Glomerular visceral epithelial cell (primary cell): ENCODE data around the gene NUCB1.
A peak's percentile ranks its signal among the peaks of the same experiment; 100 is the strongest.
"Not testable (repeated sequence)": the region's sequence is repeated elsewhere in the genome, so short reads cannot be mapped to it uniquely, and the experiment has no call there.

Source experiments
- DNase-seq: peaks from one replicate; pipeline ENCODE4 v3.0.0-alpha.2; 2016; ENCODE audit errors: extremely low spot score

The NUCB1 gene

DNA sequence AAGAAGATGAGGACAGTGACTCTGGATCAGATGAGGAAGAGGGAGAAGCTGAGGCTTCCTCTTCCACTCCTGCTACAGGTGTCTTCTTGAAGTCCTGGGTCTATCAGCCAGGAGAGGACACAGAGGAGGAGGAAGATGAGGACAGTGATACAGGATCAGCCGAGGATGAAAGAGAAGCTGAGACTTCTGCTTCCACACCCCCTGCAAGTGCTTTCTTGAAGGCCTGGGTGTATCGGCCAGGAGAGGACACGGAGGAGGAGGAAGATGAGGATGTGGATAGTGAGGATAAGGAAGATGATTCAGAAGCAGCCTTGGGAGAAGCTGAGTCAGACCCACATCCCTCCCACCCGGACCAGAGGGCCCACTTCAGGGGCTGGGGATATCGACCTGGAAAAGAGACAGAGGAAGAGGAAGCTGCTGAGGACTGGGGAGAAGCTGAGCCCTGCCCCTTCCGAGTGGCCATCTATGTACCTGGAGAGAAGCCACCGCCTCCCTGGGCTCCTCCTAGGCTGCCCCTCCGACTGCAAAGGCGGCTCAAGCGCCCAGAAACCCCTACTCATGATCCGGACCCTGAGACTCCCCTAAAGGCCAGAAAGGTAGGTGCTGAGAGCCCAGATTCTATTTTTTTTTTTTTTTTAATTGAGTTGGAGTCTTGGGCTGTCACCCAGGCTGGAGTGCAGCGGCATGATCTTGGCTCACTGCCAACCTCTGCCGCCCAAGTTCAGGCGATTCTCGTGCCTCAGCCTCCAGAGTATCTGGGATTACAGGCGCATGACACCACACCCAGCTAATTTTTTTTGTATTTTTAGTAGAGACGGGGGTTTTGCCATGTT, 25.6 kb upstream of the NUCB1 start:
- peak; percentile 80 for DNase-seq

DNA sequence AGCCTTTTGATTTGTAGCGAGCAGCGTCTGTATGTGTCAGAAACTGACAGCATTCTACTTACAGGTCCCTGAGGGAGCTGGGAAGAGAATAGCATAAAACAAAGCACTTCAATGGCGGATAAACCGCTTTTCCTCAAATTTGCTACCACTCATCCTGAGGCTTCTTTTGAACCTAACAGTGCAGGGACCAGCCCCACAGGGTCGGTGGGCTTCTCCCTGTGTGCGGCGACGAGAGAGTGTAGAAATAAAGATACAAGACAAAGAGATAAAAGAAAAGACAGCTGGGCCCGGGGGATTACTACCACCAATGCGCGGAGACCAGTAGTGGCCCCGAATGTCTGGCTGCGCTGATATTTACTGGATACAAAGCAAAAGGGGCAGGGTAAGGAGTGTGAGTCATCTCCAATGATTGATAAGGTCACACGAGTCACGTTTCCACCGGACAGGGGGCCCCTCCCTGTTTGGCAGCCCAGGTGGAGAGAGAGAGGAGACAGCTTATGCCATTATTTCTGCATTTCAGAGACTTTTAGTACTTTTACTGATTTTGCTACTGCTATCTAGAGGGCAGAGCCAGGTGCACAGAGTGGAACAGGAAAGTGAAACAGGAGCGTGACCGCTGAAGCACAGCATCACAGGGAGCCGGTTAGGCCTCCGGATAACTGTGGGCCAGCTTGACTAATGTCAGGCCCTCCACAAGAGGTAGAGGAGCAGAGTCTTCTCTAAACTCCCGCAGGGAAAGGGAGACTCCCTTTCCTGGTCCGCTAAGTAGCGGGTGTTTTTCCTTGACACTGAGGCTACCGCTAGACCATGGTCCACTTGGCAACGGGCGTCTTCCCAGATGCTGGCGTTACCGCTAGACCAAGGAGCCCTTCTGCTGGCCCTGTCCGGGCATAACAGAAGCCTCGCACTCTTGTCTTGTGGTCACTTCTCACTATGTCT, 23.8 kb upstream of the NUCB1 start:
- peak; percentile 60 for DNase-seq

DNA sequence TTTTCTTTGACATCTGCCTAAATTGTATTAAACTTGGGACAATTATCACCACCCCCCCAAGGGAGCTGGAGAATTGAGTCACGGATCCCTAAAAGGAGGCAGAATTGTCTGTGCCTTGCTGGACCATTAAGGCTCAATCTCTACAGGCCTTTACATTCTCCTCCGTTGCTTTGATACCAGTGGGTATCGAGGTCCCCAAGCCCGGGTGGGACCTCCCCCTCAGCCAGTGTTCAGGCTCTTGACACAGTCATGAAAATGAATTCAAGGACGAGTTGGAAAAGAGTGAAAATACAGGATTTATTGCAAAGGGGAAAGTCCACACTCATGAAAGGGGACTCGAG, 22.3 kb upstream of the NUCB1 start:
- no peak for DNase-seq

- peak; percentile 25 for DNase-seq
Observed at GRCh38 chr19:48878196-48879024, 21.7 kb upstream of the NUCB1 start.

- DNase-seq = no peak
Observed at GRCh38 chr19:48879025-48879637, 21.0 kb upstream of the NUCB1 start.

- DNase-seq = not testable (repeated sequence)
Observed at GRCh38 chr19:48879696-48880095, 20.4 kb upstream of the NUCB1 start.

- DNase-seq = no peak
Observed at GRCh38 chr19:48881741-48882657, 18.1 kb upstream of the NUCB1 start.

- no peak for DNase-seq
Observed at GRCh38 chr19:48883726-48884125, 16.4 kb upstream of the NUCB1 start.

DNA sequence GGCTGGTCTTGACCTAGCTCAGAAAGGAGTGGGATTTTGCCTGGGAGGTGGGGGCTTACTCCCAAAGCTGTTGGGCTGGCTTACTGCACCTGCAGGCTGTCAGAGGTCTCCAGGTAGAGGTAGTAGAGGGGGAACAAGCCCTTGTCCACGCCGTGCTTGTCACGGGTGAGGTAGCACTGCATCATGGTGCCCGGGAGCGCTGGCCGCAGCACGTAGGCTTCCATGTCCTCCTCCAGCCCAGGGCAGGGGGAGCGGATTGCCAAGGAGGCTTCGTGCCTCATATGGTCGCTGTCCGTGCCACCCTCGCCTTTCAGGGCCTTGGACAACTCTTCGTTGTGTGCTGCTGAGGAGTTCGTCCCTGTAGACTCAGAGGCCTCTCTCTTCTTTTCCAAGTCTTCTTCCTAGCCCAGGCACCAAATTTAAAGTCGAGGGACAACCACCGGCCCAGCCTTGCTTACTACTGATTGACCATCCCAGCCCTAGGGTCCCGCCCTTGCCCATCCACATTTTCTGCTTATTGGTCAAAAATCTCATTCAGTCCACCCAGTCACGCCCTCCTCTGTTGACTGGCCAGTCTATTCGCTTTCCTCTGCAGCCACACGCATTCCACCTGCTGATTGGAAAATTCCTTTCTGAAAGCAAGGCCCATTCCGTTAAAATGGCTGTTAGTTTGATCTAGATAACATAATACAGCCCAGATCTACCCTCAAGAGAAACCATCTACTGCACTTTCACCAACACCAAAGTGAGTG, 12.1 kb upstream of the NUCB1 start:
- DNase-seq = no peak

DNA sequence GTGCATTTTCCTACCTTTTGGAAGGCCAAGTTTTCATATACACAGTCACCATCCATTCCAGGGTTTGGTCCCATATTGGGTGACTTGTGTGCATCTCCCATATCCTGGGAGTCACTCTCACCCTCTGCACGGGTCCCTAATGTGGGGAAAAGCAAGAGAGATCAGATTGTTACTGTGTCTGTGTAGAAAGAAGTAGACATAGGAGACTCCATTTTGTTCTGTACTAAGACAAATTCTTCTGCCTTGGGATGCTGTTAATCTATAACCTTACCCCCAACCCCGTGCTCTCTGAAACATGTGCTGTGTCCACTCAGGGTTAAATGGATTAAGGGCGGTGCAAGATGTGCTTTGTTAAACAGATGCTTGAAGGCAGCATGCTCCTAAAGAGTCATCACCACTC, 10.6 kb upstream of the NUCB1 start:
- not testable (repeated sequence) for DNase-seq

GRCh38 chr19:48890551-48890950, 9.6 kb upstream of the NUCB1 start:
- DNase-seq = no peak

- no peak for DNase-seq
Observed at GRCh38 chr19:48895226-48895625, 4.9 kb upstream of the NUCB1 start.

DNA sequence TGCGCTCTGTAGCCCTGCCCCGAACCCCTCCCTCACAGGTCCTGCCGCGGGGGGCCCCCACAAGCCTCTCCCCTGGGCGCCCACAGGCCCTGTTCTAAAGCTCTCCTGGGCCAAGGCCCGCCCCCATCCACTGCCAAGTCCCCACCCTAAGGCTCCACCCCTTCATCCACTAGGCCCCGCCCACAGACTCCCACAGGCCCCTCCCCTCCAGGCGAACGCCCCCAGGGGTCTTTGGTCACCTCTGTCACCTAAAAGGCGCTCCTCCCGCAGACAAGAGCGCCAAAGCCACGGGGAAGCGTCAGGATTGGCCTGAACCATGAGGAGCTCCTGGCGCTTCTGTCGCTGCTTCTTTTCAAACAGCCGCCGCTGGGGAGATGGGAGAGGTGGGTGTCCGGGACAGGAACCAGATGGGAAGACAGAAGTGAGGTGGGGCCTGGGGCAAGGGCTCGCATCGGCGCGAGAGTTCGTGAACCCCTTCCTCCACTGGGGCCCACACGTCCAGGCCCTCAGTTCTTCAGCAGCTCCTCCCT, 3.9 kb upstream of the NUCB1 start:
- no peak for DNase-seq

- DNase-seq = no peak
Observed at GRCh38 chr19:48897181-48897580, 2.9 kb upstream of the NUCB1 start.

- not testable (repeated sequence) for DNase-seq
Observed at GRCh38 chr19:48899386-48899749, 744 bp upstream of the NUCB1 start.

DNA sequence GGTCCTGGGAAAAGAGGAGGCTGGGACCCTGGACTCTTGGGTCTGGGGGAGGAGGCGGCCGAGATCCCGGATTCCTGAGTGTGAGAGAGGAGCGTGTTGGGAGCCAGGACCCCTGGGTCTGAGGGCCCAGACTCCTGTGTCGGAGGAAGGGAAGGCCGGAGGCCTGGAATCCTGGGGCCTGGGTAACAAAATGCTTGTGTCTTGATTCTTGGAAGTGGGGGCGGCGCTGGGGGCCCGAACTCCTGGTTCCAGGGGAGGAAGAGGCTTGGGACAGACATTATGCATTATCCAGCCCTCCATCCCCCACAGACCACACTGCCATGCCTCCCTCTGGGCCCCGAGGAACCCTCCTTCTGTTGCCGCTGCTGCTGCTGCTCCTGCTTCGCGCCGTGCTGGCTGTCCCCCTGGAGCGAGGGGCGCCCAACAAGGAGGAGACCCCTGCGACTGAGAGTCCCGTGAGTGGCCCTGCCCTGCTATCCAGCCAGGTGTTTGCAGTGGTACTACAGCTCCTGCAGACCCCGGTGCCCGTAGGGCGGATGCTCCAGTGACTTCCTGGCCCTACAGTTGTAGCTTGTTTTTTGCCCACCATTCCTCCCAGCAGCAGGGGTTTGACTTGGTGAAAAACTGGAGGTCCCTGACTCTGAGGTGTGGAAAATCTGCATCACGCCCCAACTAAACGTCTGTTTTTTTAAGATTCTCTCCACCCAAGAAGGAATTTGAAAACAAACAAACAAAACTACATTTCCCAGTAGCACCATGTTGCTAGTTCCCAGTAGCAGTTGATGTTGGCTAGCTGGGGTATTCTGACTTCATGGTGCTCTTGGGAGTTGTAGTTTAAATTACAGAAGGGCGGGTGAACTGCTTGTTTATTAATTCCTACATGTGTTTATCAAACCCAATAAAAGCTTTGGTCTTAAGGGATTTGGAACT, 630 bp downstream of the NUCB1 start:
- peak; percentile 20 for DNase-seq

DNA sequence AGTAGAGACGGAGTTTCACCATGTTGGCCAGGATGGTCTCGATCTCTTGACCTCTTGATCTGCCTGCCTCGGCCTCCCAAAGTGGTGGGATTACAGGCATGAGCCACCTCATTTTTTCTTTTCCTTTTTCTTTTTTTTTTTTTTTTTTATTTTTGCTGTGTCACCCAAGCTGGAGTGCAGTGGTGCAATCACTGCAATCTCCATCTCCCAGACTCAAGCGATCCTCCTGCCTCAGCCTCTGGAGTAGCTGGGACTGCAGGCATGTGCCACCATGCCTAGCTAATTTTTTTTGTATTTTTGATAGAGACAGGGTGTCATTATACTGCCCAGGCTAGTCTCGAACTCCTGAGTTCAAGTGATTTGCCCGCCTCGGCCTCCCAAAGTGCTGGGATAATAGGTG, 2.2 kb downstream of the NUCB1 start:
- not testable (repeated sequence) for DNase-seq

GRCh38 chr19:48903788-48904187, 3.7 kb downstream of the NUCB1 start:
- DNase-seq = not testable (repeated sequence)
